Panc1 (cell line): ENCODE data around the gene NPC1L1. TPM values are rescaled to one million over a fixed set of nuclear protein-coding genes. Genes with fewer than 3 reads are reported as not detected.

Source experiments
- ATAC-seq: fragments of 200-7000 bp; cut with Tn5 transposase; 2 replicates; pipeline ENCODE4 v1.9.1; 2020; ENCODE audit warnings: mild to moderate bottlenecking, moderate library complexity
- BruUV-seq: library from RNA; stranded (reverse); fragments of 400-500 nt; replicated peaks from 2 replicates; lab custom pipeline; 2021; lab: Mats Ljungman, UMichigan
- CTCF ChIA-PET: fragments of 300-600 bp; sonication (Branson Sonifier 250); formaldehyde crosslinking; loops from one replicate; lab custom pipeline; 2022; ENCODE audit warnings: antibody characterized with exemption; lab: Charles Lee
- POLR2A ChIA-PET: fragments of 300-600 bp; sonication (Branson Sonifier 250); formaldehyde crosslinking; loops from one replicate; lab custom pipeline; 2022; ENCODE audit warnings: antibody characterized with exemption; lab: Charles Lee
- DNase-seq: peaks from one replicate; pipeline ENCODE4 v3.0.0-alpha.2; 2010; ENCODE audit warnings: low read depth, low spot score
- H3K27ac ChIP-seq: 2 replicates; pipeline ENCODE4 v1.5.1; 2011; ENCODE audit warnings: mild to moderate bottlenecking, low read length, inconsistent platforms
- H3K27me3 ChIP-seq: fragments of 200-500 bp; sonication (Bioruptor generic); 2 replicates; pipeline ENCODE4 v1.6.0; 2014; ENCODE audit warnings: low read length, inconsistent platforms; ENCODE audit not compliant: control insufficient read depth, insufficient read depth
- H3K36me3 ChIP-seq: fragments of 200-500 bp; sonication (Bioruptor generic); 2 replicates; pipeline ENCODE4 v1.5.1; 2014; ENCODE audit warnings: inconsistent platforms, mild to moderate bottlenecking, low read length, moderate library complexity; ENCODE audit not compliant: control insufficient read depth, insufficient read depth
- H3K4me1 ChIP-seq: 2 replicates; pipeline ENCODE4 v1.5.1; 2011; ENCODE audit warnings: inconsistent platforms, mild to moderate bottlenecking, low read length, moderate library complexity; ENCODE audit not compliant: control insufficient read depth, insufficient read depth
- H3K4me3 ChIP-seq, 2 experiments: 2 replicates each; pipeline ENCODE4 v1.5.1; 2011 to 2012; ENCODE audit warnings: low read depth in 2 of 2, low read length in 2 of 2, mild to moderate bottlenecking in 2 of 2, inconsistent platforms in 1 of 2, moderate library complexity in 1 of 2
- H3K9me3 ChIP-seq: fragments of 200-500 bp; sonication (Bioruptor generic); 2 replicates; pipeline ENCODE4 v1.5.1; 2014; ENCODE audit warnings: low read depth, mild to moderate bottlenecking, inconsistent platforms, low read length, moderate library complexity; ENCODE audit not compliant: control insufficient read depth, insufficient read depth
- CTCF ChIP-seq: fragments of 450-650 bp; IDR thresholded peaks from 2 replicates; pipeline ENCODE4 v1.5.1; 2017; ENCODE audit warnings: mild to moderate bottlenecking
- POLR2AphosphoS5 ChIP-seq: IDR thresholded peaks from 2 replicates; pipeline ENCODE4 v1.6.1; 2012; ENCODE audit warnings: mild to moderate bottlenecking, low read depth, low read length, moderate library complexity
- REST ChIP-seq, 2 experiments: IDR thresholded peaks; 2 replicates each; pipeline ENCODE4 v1.6.1; 2011 to 2012; ENCODE audit warnings: low read depth in 2 of 2, control low read depth in 1 of 2, low read length in 1 of 2, mild to moderate bottlenecking in 1 of 2, moderate library complexity in 1 of 2; ENCODE audit not compliant: insufficient read depth in 1 of 2
- SIN3A ChIP-seq: IDR thresholded peaks from 2 replicates; pipeline ENCODE4 v1.6.1; 2012; ENCODE audit warnings: low read depth, mild to moderate bottlenecking, low read length, moderate library complexity, borderline replicate concordance; ENCODE audit not compliant: insufficient read depth
- TCF7L2 ChIP-seq: IDR thresholded peaks from 2 replicates; pipeline ENCODE4 v1.6.1; 2011; ENCODE audit warnings: mild to moderate bottlenecking, low read depth, low read length, inconsistent platforms
- in situ Hi-C: cut with HindIII; loops from 2 replicates; pipeline ENCODE4 v1.10.0; 2016; ENCODE audit warnings: low sequenced_read_pairs, low pct_unique_long_range_greater_than_20kb
- intact Hi-C: fragments of 100-400 bp; cut with micrococcal nuclease; formaldehyde crosslinking; loops from one replicate; pipeline ENCODE4 v1.10.0; 2022; ENCODE audit not compliant: unreplicated experiment
- total RNA-seq: library from RNA; stranded (reverse); gene quantifications from one replicate; pipeline ENCODE4 v1.2.1, GENCODE V29; 2021; ENCODE audit not compliant: unreplicated experiment

The NPC1L1 gene
- total RNA-seq, 1 experiment from 2014 or later = not detected

- intact Hi-C loops = no loop called here
- no peak for ATAC-seq
Observed at GRCh38 chr7:44471436-44471835, 69.7 kb downstream of the NPC1L1 start.

GRCh38 chr7:44470628-44471245 lies 70.4 kb downstream of the NPC1L1 start:
- TF ChIP-seq CTCF (no peak), REST (IDR thresholded peaks at IDR 0.05; ENCODE audit: insufficient read depth in 1 of 2, low read depth in 2 of 2, low read length in 1 of 2) (no peak), POLR2AphosphoS5 (no peak), SIN3A (no peak), TCF7L2 (no peak)
- Histone ChIP-seq H3K27me3 (no peaks in the 10 kb centered on the region), H3K4me1 (peaks cover 10% of the 10 kb centered on the region), H3K9me3 (no peaks in the 10 kb centered on the region), H3K27ac (no peak overlapping the region), H3K36me3 (peaks cover 19% of the 10 kb centered on the region), H3K4me3 (no peak overlapping the region)
- ChIA-PET CTCF (no interaction called here), POLR2A (no interaction called here)
- no peak for ATAC-seq
- DNase-seq = no peak
- in situ Hi-C loops = no loop called here
- intact Hi-C loops = no loop called here
- no TSS peak for BruUV-seq

More at GRCh38 chr7:44471436-44471835, 69.7 kb downstream of the NPC1L1 start:
- no peak for DNase-seq
- no peak overlapping the region for H3K4me3 ChIP-seq
- TF ChIP-seq REST (IDR thresholded peaks at IDR 0.05; ENCODE audit: insufficient read depth in 1 of 2, low read depth in 2 of 2, low read length in 1 of 2) (no peak), CTCF (no peak), TCF7L2 (no peak), SIN3A (no peak), POLR2AphosphoS5 (no peak)
- POLR2A ChIA-PET = no interaction called here
- H3K4me1 ChIP-seq = peaks cover 10% of the 10 kb centered on the region
- H3K27me3 ChIP-seq = no peaks in the 10 kb centered on the region
- in situ Hi-C loops = no loop called here
- H3K27ac ChIP-seq = no peak overlapping the region
- BruUV-seq = no TSS peak
- no peaks in the 10 kb centered on the region for H3K9me3 ChIP-seq
- H3K36me3 ChIP-seq = peaks cover 20% of the 10 kb centered on the region
- CTCF ChIA-PET = no interaction called here
